Lower leg skin (tissue), 4 donors: Measurements from ENCODE around the gene GIT2. TPM values are rescaled to one million over a fixed set of nuclear protein-coding genes. Genes with fewer than 3 reads are reported as not detected.

Source experiments
- DNase-seq, 2 donors: peaks; one replicate each; pipeline ENCODE4 v3.0.0-alpha.2; 2019; ENCODE audit warnings: low spot score in 2 of 2
- H3K4me3 ChIP-seq: fragments of 200-600 bp; sonication (generic); 2 replicates; pipeline ENCODE4 v1.5.1; 2017; ENCODE audit warnings: mild to moderate bottlenecking, low read depth; ENCODE audit not compliant: poor library complexity, severe bottlenecking
- POLR2A ChIP-seq, 2 donors: fragments of 450-650 bp; IDR thresholded peaks; one replicate each; pipeline ENCODE4 v1.6.1; 2016 to 2017; ENCODE audit warnings: antibody characterized with exemption in 2 of 2, mild to moderate bottlenecking in 1 of 2, moderate library complexity in 1 of 2
- WGBS, 2 donors: methylation state at CpG; one replicate each; pipeline ENCODE4 v1.1.5; 2018; 5-methylcytosine and 5-hydroxymethylcytosine counted together
- intact Hi-C: fragments of 100-400 bp; cut with DNase I; formaldehyde crosslinking; loops from one replicate; pipeline ENCODE4 v1.15.0; 2023; ENCODE audit warnings: low total_unique reads
- total RNA-seq, 4 donors: library from RNA; depleted of rRNA; stranded (reverse); fragments of >200 nt; gene quantifications; one replicate each; pipeline ENCODE4 v1.1.0, GENCODE V29; 2016
- TF ChIP-seq, protein P1 (sequence below), 3 donors: fragments of 450-650 bp; IDR thresholded peaks; one replicate each; pipeline ENCODE4 v1.5.1; 2016; ENCODE audit warnings: antibody characterized with exemption in 3 of 3, mild to moderate bottlenecking in 3 of 3, moderate library complexity in 2 of 3

Gene GIT2
- total RNA-seq, 4 donors from 2014 or later, result 25.2 to 31.8 (median 28.5) TPM

- H3K4me3 ChIP-seq, result no peak overlapping the region
- no peak for TF ChIP-seq POLR2A (IDR thresholded peaks at IDR 0.05)
- TF ChIP-seq, protein P1, sequence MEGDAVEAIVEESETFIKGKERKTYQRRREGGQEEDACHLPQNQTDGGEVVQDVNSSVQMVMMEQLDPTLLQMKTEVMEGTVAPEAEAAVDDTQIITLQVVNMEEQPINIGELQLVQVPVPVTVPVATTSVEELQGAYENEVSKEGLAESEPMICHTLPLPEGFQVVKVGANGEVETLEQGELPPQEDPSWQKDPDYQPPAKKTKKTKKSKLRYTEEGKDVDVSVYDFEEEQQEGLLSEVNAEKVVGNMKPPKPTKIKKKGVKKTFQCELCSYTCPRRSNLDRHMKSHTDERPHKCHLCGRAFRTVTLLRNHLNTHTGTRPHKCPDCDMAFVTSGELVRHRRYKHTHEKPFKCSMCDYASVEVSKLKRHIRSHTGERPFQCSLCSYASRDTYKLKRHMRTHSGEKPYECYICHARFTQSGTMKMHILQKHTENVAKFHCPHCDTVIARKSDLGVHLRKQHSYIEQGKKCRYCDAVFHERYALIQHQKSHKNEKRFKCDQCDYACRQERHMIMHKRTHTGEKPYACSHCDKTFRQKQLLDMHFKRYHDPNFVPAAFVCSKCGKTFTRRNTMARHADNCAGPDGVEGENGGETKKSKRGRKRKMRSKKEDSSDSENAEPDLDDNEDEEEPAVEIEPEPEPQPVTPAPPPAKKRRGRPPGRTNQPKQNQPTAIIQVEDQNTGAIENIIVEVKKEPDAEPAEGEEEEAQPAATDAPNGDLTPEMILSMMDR (IDR thresholded peaks at IDR 0.05), result no peak
- 78 to 80% methylated on average over 8 of the region's 8 CpGs for WGBS, 2 donors
- intact Hi-C loops, result no loop called here
- DNase-seq, result no peak
Measured at GRCh38 chr12:109967383-109968031, 28.7 kb downstream of the GIT2 start.

GRCh38 chr12:109966546-109966945 is 29.6 kb downstream of the GIT2 start:
- H3K4me3 ChIP-seq, result no peak overlapping the region
- TF ChIP-seq POLR2A (IDR thresholded peaks at IDR 0.05), result no peak
- TF ChIP-seq, protein P1 (IDR thresholded peaks at IDR 0.05), result no peak
- no peak for DNase-seq
- WGBS, 2 donors, result 90 to 95% methylated on average over 4 of the region's 4 CpGs
- intact Hi-C loops, result no loop called here

DNA sequence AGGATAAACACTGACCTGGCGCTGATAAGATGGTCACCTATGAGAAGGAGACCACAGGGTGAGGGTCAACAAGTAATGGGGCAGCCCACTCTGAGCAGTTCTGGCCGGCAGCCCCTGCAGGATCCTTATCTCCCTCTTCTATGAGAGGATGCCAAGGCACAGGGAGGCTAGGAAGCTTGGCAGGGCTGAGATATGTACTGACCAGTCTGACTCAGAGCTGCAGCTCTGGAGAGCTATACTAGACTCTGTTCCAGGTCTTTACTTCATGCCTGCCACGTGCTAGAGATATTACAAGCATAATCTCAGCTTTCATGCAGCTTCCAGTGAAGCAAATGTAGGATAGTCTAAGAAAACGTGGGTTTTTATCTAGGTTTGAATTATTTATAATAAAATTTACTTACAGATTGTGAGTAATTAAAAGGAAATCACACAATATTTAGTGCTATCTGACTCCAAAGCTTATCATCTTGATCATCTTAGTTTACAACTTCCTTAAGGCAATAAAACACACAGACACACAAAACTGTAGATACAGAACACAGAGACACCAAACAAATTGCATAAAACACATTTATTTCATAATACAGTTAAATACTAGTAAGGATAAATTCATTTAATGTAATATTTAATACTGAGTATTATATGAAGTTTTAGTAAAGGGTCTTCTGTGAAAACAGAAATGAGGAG is 32.3 kb downstream of the GIT2 start:
- intact Hi-C loops, result no loop called here
- TF ChIP-seq, protein P1 (IDR thresholded peaks at IDR 0.05), result no peak
- TF ChIP-seq POLR2A (IDR thresholded peaks at IDR 0.05), result no peak
- DNase-seq, result no peak
- no peak overlapping the region for H3K4me3 ChIP-seq
- WGBS, 2 donors, result 56 to 65% methylated on average over 4 of the region's 4 CpGs

GRCh38 chr12:109963330-109963729 is 32.8 kb downstream of the GIT2 start:
- intact Hi-C loops, result no loop called here
- DNase-seq, result no peak
- WGBS, 2 donors, result 83 to 88% methylated on average over 1 of the region's 1 CpG
- H3K4me3 ChIP-seq, result no peak overlapping the region
- no peak for TF ChIP-seq POLR2A (IDR thresholded peaks at IDR 0.05)
- TF ChIP-seq, protein P1 (IDR thresholded peaks at IDR 0.05), result no peak

DNA sequence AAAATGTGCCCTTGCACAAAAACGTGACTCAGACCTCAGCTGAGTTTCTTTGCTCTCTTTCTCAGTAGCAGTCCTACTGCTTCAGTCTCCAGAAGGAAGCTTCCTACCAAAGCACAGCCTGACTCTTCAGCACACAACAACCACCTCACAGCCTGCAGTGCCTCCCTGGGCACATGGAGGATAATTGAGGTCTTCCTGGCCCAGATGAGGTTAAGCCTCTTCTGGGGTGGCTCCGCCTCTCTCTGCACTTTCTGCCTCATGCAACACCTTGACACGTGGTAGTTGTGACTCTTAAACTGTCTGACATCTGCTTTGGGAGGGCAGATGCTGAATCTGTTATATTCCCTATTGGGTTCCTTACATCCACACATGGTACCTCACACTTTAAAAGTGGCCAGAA is 33.8 kb downstream of the GIT2 start:
- DNase-seq, result no peak
- no peak overlapping the region for H3K4me3 ChIP-seq
- intact Hi-C loops, result no loop called here
- WGBS, 2 donors, result 70 to 72% methylated on average over 3 of the region's 3 CpGs
- no peak for TF ChIP-seq POLR2A (IDR thresholded peaks at IDR 0.05)
- TF ChIP-seq, protein P1 (IDR thresholded peaks at IDR 0.05), result no peak
